Fibroblast of lung (primary cell): Measurements from ENCODE around the gene DDX19B.

Experiments
- EZH2 ChIP-seq: IDR thresholded peaks from 2 replicates; pipeline ENCODE4 v1.5.1; 2012; ENCODE audit warnings: low read length, control low read depth, mild to moderate bottlenecking; ENCODE audit errors: missing control alignments
- TF ChIP-seq, protein P1 (sequence below), 2 donors: IDR thresholded peaks in 1 of 2; conservative IDR thresholded peaks in 1 of 2; 1 replicate in 1 of 2; 2 replicates in 1 of 2; pipeline ENCODE4 v1.5.1; 2011 to 2012; ENCODE audit warnings: low read length in 2 of 2, control low read depth in 1 of 2, inconsistent platforms in 1 of 2, low read depth in 1 of 2, mild to moderate bottlenecking in 1 of 2

DNA sequence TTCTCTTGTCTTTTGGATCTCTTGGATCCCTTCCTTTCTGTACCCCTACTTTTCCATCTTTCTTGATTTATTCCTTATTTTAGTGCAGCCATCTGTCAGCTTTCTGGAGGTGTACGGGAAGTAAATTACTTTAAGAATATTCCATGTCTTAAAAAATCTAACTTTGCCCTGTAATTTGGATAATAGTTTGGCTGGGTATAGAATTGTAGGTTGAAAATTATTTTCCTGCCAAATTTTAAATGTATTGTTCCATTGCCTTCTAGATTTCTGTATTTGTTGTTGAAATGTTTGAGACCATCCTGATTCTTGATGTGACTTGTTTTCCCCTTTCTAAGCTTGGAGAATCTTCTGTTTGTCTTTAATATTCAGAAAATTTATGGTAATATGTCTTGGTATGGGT lies 2.1 kb downstream of the DDX19B start:
- TF ChIP-seq, protein P1, sequence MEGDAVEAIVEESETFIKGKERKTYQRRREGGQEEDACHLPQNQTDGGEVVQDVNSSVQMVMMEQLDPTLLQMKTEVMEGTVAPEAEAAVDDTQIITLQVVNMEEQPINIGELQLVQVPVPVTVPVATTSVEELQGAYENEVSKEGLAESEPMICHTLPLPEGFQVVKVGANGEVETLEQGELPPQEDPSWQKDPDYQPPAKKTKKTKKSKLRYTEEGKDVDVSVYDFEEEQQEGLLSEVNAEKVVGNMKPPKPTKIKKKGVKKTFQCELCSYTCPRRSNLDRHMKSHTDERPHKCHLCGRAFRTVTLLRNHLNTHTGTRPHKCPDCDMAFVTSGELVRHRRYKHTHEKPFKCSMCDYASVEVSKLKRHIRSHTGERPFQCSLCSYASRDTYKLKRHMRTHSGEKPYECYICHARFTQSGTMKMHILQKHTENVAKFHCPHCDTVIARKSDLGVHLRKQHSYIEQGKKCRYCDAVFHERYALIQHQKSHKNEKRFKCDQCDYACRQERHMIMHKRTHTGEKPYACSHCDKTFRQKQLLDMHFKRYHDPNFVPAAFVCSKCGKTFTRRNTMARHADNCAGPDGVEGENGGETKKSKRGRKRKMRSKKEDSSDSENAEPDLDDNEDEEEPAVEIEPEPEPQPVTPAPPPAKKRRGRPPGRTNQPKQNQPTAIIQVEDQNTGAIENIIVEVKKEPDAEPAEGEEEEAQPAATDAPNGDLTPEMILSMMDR (conservative IDR thresholded peaks at IDR 0.05 in 1 of 2, IDR thresholded peaks at IDR 0.05 in 1 of 2; ENCODE audit: low read depth in 1 of 2, low read length in 2 of 2): no peak
- no peak for TF ChIP-seq EZH2
